HEK293 (cell line): Measurements from ENCODE around the gene DUSP22.

Experiments used
- CTCF ChIA-PET: fragments of 350-600 bp; formaldehyde crosslinking; extraction: SDS; loops from one replicate; lab custom pipeline; 2021; ENCODE audit warnings: antibody characterized with exemption; lab: Yijun Ruan, JAX
- POLR2A ChIA-PET: fragments of 300-600 bp; formaldehyde crosslinking; extraction: SDS; loops from one replicate; lab custom pipeline; 2020; ENCODE audit warnings: antibody characterized with exemption, inconsistent platforms; lab: Yijun Ruan, JAX
- H3K27ac ChIP-seq: fragments of 200-500 bp; sonication (Bioruptor generic); 2 replicates; pipeline ENCODE4 v1.5.1; 2014; ENCODE audit warnings: low read depth, low read length, control low read depth, inconsistent platforms; ENCODE audit errors: extremely low read depth
- H3K36me3 ChIP-seq, 2 experiments: fragments of 200-500 bp in 1 of 2; sonication (Bioruptor generic) in 1 of 2; 1 replicate in 1 of 2; 2 replicates in 1 of 2; pipeline ENCODE4 v1.5.1; 2014 to 2017; ENCODE audit warnings: inconsistent platforms in 2 of 2, low read length in 2 of 2; ENCODE audit not compliant: control insufficient read depth in 2 of 2, insufficient read depth in 1 of 2
- H3K4me1 ChIP-seq: fragments of 200-500 bp; sonication (Bioruptor generic); 2 replicates; pipeline ENCODE4 v1.5.1; 2014; ENCODE audit warnings: mild to moderate bottlenecking, low read length, inconsistent platforms; ENCODE audit not compliant: control insufficient read depth, insufficient read depth
- H3K4me3 ChIP-seq: 2 replicates; pipeline ENCODE4 v1.5.1; 2011; ENCODE audit warnings: low read depth, mild to moderate bottlenecking, control low read depth, low read length, moderate library complexity
- H3K9me3 ChIP-seq: fragments of 200-500 bp; sonication (Bioruptor generic); 2 replicates; pipeline ENCODE4 v1.5.1; 2014; ENCODE audit warnings: low read depth, low read length, inconsistent platforms; ENCODE audit not compliant: control insufficient read depth, insufficient read depth
- HIC1 ChIP-seq: fragments of 450-650 bp; formaldehyde crosslinking; IDR thresholded peaks from 2 replicates; pipeline ENCODE4 v1.5.1; 2016; ENCODE audit warnings: missing biosample characterization, missing genetic modification characterization
- MEIS1 ChIP-seq: sonication (generic); formaldehyde crosslinking; IDR thresholded peaks from 2 replicates; pipeline ENCODE4 v1.8.1; 2022; ENCODE audit warnings: missing genetic modification reagents, mild to moderate bottlenecking, borderline replicate concordance
- SP2 ChIP-seq: fragments of 450-650 bp; formaldehyde crosslinking; IDR thresholded peaks from 2 replicates; pipeline ENCODE4 v1.5.1; 2016; ENCODE audit warnings: missing biosample characterization, missing genetic modification characterization
- SP7 ChIP-seq: fragments of 450-650 bp; formaldehyde crosslinking; IDR thresholded peaks from 2 replicates; pipeline ENCODE4 v1.5.1; 2016; ENCODE audit warnings: missing biosample characterization, missing genetic modification characterization
- TSHZ1 ChIP-seq: fragments of 450-650 bp; formaldehyde crosslinking; IDR thresholded peaks from 2 replicates; pipeline ENCODE4 v1.5.1; 2016; ENCODE audit warnings: missing biosample characterization, missing genetic modification characterization, borderline replicate concordance
- WT1 ChIP-seq: fragments of 450-650 bp; formaldehyde crosslinking; IDR thresholded peaks from 2 replicates; pipeline ENCODE4 v1.5.1; 2016; ENCODE audit warnings: missing biosample characterization, missing genetic modification characterization
- YY2 ChIP-seq: fragments of 450-650 bp; formaldehyde crosslinking; IDR thresholded peaks from 2 replicates; pipeline ENCODE4 v1.5.1; 2016; ENCODE audit warnings: missing biosample characterization, missing genetic modification characterization
- ZBTB26 ChIP-seq: fragments of 450-650 bp; formaldehyde crosslinking; optimal IDR thresholded peaks from 2 replicates; pipeline ENCODE3; 2016; ENCODE audit warnings: missing biosample characterization, mild to moderate bottlenecking, missing genetic modification characterization
- ZBTB6 ChIP-seq: fragments of 450-650 bp; formaldehyde crosslinking; IDR thresholded peaks from 2 replicates; pipeline ENCODE4 v1.5.1; 2017; ENCODE audit warnings: missing biosample characterization, missing genetic modification characterization
- ZFP3 ChIP-seq: fragments of 450-650 bp; formaldehyde crosslinking; IDR thresholded peaks from 2 replicates; pipeline ENCODE4 v1.5.1; 2016; ENCODE audit warnings: low read depth, missing biosample characterization, missing genetic modification characterization
- ZIC2 ChIP-seq: fragments of 450-650 bp; formaldehyde crosslinking; IDR thresholded peaks from 2 replicates; pipeline ENCODE4 v1.5.1; 2016; ENCODE audit warnings: missing biosample characterization, missing genetic modification characterization
- ZNF112 ChIP-seq: fragments of 450-650 bp; formaldehyde crosslinking; IDR thresholded peaks from 2 replicates; pipeline ENCODE4 v1.5.0; 2017; ENCODE audit warnings: missing biosample characterization, missing genetic modification characterization
- ZNF211 ChIP-seq: fragments of 450-650 bp; formaldehyde crosslinking; IDR thresholded peaks from 2 replicates; pipeline ENCODE4 v1.5.1; 2016; ENCODE audit warnings: low read depth, missing biosample characterization, missing genetic modification characterization
- ZNF24 ChIP-seq: fragments of 450-650 bp; formaldehyde crosslinking; IDR thresholded peaks from 2 replicates; pipeline ENCODE4 v1.5.1; 2016; ENCODE audit warnings: missing biosample characterization, missing genetic modification characterization
- ZNF324 ChIP-seq: fragments of 450-650 bp; formaldehyde crosslinking; IDR thresholded peaks from 2 replicates; pipeline ENCODE4 v1.5.1; 2016; ENCODE audit warnings: missing biosample characterization, missing genetic modification characterization
- ZNF404 ChIP-seq: fragments of 450-650 bp; formaldehyde crosslinking; IDR thresholded peaks from 2 replicates; pipeline ENCODE4 v1.5.1; 2017; ENCODE audit warnings: missing biosample characterization, missing genetic modification characterization
- ZNF426 ChIP-seq: fragments of 450-650 bp; formaldehyde crosslinking; IDR thresholded peaks from 2 replicates; pipeline ENCODE4 v1.5.1; 2017; ENCODE audit warnings: missing biosample characterization, missing genetic modification characterization, mild to moderate bottlenecking, inconsistent platforms, moderate library complexity
- ZNF473 ChIP-seq: fragments of 450-650 bp; formaldehyde crosslinking; IDR thresholded peaks from 2 replicates; pipeline ENCODE4 v1.5.1; 2017; ENCODE audit warnings: missing biosample characterization, missing genetic modification characterization
- ZNF548 ChIP-seq: fragments of 450-650 bp; formaldehyde crosslinking; IDR thresholded peaks from 2 replicates; pipeline ENCODE4 v1.5.1; 2016; ENCODE audit warnings: missing biosample characterization, missing genetic modification characterization
- ZNF585B ChIP-seq: fragments of 450-650 bp; formaldehyde crosslinking; IDR thresholded peaks from 2 replicates; pipeline ENCODE4 v1.5.1; 2016; ENCODE audit warnings: missing biosample characterization, missing genetic modification characterization
- ZNF610 ChIP-seq: fragments of 450-650 bp; formaldehyde crosslinking; IDR thresholded peaks from 2 replicates; pipeline ENCODE4 v1.5.1; 2016; ENCODE audit warnings: missing biosample characterization, missing genetic modification characterization, borderline replicate concordance
- ZNF623 ChIP-seq: fragments of 450-650 bp; formaldehyde crosslinking; IDR thresholded peaks from 2 replicates; pipeline ENCODE4 v1.5.1; 2016; ENCODE audit warnings: missing biosample characterization, missing genetic modification characterization
- ZNF626 ChIP-seq: fragments of 450-650 bp; sonication (Bioruptor Pico); formaldehyde crosslinking; IDR thresholded peaks from 2 replicates; pipeline ENCODE4 v1.5.1; 2018; ENCODE audit warnings: missing biosample characterization, missing genetic modification characterization, inconsistent platforms
- ZNF658 ChIP-seq: fragments of 450-650 bp; formaldehyde crosslinking; IDR thresholded peaks from 2 replicates; pipeline ENCODE4; 2016; ENCODE audit warnings: missing biosample characterization, missing genetic modification characterization
- ZNF664 ChIP-seq: fragments of 450-650 bp; formaldehyde crosslinking; IDR thresholded peaks from 2 replicates; pipeline ENCODE4 v1.5.1; 2016; ENCODE audit warnings: missing biosample characterization, missing genetic modification characterization

DUSP22 gene

GRCh38 chr6:397604-398003 is 105.3 kb downstream of the DUSP22 start:
- TF ChIP-seq ZIC2 (tag by site-specific recombination) (no peak), ZNF548 (tag by site-specific recombination) (no peak), ZNF426 (tag by site-specific recombination) (no peak), SP7 (no peak), ZNF664 (no peak), ZNF24 (tag by site-specific recombination) (no peak), YY2 (tag by site-specific recombination) (no peak), SP2 (no peak), ZNF610 (tag by site-specific recombination) (no peak), ZNF473 (tag by site-specific recombination) (no peak), ZNF404 (tag by site-specific recombination) (no peak), ZNF324 (tag by site-specific recombination) (no peak)
- Histone ChIP-seq H3K9me3 (no peaks in the 10 kb centered on the region), H3K4me1 (no peaks in the 10 kb centered on the region), H3K27ac (no peak overlapping the region), H3K4me3 (no peak overlapping the region), H3K36me3 (no peaks in the 10 kb centered on the region)
- ChIA-PET POLR2A (no interaction called here), CTCF (interaction anchor here (0.5 to 1.3 kb wide), 7 partner anchors 9 to 209 kb away, joined by 3 to 5 read pairs (median 4); no protein-coding TSS in a partner anchor)

GRCh38 chr6:398065-398464 is 105.8 kb downstream of the DUSP22 start:
- H3K4me1 ChIP-seq = no peaks in the 10 kb centered on the region
- H3K4me3 ChIP-seq = no peak overlapping the region
- no peaks in the 10 kb centered on the region for H3K9me3 ChIP-seq
- CTCF ChIA-PET = interaction anchor here (1.0 to 1.3 kb wide), 4 partner anchors 9 to 210 kb away, joined by 3 to 5 read pairs (median 4); no protein-coding TSS in a partner anchor
- no peak for TF ChIP-seq ZNF658 (tag by site-specific recombination)
- no peak for TF ChIP-seq ZNF623 (tag by site-specific recombination)
- TF ChIP-seq ZNF473 (tag by site-specific recombination) = no peak
- TF ChIP-seq TSHZ1 (tag by site-specific recombination) = no peak
- TF ChIP-seq ZBTB26 (tag by site-specific recombination) = no peak
- no peak for TF ChIP-seq ZNF585B
- no peak for TF ChIP-seq ZFP3
- POLR2A ChIA-PET = no interaction called here
- no peaks in the 10 kb centered on the region for H3K36me3 ChIP-seq
- H3K27ac ChIP-seq = no peak overlapping the region

- ChIA-PET POLR2A (no interaction called here), CTCF (interaction anchor here (0.6 to 1.5 kb wide), 6 partner anchors 8 to 210 kb away, joined by 3 to 5 read pairs (median 4); no protein-coding TSS in a partner anchor)
- no peaks in the 10 kb centered on the region for H3K36me3 ChIP-seq
- no peak overlapping the region for H3K27ac ChIP-seq
- no peak overlapping the region for H3K4me3 ChIP-seq
- H3K4me1 ChIP-seq = no peaks in the 10 kb centered on the region
- no peaks in the 10 kb centered on the region for H3K9me3 ChIP-seq
- TF ChIP-seq MEIS1 (CRISPR knock-in tag) = no peak
- TF ChIP-seq ZNF112 (tag by site-specific recombination) = no peak
- no peak for TF ChIP-seq ZNF211 (tag by site-specific recombination)
- no peak for TF ChIP-seq ZNF626
- TF ChIP-seq WT1 (tag by site-specific recombination) = no peak
- no peak for TF ChIP-seq ZNF664
- no peak for TF ChIP-seq HIC1 (tag by site-specific recombination)
- TF ChIP-seq ZBTB6 (tag by site-specific recombination) = no peak
These were observed 106.3 kb downstream of the DUSP22 start for GRCh38 chr6:398558-399078.
